ENCODE measurements around the gene LUZP4. TPM values are rescaled to one million over a fixed set of nuclear protein-coding genes. Genes with fewer than 3 reads are reported as not detected.

Gene LUZP4
- total and polyA plus RNA-seq, 2 of the 13 experiments (the other 11 are each of a cell fraction or from before 2014, with no cell fraction given) = not detected

GRCh38 chrX:115264009-115264408 is 25.5 kb upstream of the LUZP4 start (continued):
- TF ChIP-seq, protein P1, sequence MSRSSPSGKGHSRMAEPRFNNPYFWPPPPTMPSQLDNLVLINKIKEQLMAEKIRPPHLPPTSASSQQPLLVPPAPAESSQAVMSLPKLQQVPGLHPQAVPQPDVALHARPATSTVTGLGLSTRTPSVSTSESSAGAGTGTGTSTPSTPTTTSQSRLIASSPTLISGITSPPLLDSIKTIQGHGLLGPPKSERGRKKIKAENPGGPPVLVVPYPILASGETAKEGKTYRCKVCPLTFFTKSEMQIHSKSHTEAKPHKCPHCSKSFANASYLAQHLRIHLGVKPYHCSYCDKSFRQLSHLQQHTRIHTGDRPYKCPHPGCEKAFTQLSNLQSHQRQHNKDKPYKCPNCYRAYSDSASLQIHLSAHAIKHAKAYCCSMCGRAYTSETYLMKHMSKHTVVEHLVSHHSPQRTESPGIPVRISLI (CRISPR knock-in tag; IDR thresholded peaks at IDR 0.05; ENCODE audit: borderline replicate concordance) = no peak
- no peak for TF ChIP-seq ZNF18 (CRISPR knock-in tag; IDR thresholded peaks at IDR 0.05; ENCODE audit: insufficient replicate concordance)

DNA sequence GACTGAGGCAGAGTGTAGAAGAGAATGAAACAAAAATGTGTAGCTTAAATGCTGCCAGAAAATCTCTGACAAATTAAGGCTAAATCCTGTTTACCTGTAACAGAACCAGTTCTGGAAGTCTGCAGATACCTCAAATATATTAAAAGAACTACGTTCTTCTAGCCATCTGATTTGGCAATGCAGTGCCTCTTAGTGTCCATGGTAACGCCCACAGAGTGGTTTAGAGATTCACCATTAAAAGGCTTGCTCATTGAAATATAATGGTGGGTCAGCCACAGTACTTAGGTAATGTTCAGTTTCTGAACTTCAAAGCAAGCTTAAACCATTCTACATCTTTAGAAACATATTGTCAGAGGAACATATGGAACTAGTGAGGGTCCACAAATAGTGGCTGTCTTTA is 23.2 kb upstream of the LUZP4 start:
- Histone ChIP-seq H3K27me3 (ENCODE audit: control insufficient read depth in 1 of 2, insufficient read depth in 2 of 2, low read length in 2 of 2) (no peaks in the 10 kb centered on the region), H3K4me3 (replicated peaks in 1 of 3; ENCODE audit: insufficient read depth in 1 of 3, low read depth in 2 of 3, low read length in 3 of 3) (no peak overlapping the region), H3K9me3 (ENCODE audit: low read length) (no peaks in the 10 kb centered on the region), H3K27ac (ENCODE audit: extremely low read length, insufficient read depth, low read length) (no peak overlapping the region), H3K9ac (ENCODE audit: insufficient read depth, low read depth, low read length) (no peak overlapping the region), H3K4me2 (ENCODE audit: low read depth, low read length) (no peak overlapping the region), H3K79me2 (ENCODE audit: insufficient read depth, low read length) (no peaks in the 10 kb centered on the region), H3K4me1 (ENCODE audit: insufficient read depth, low read length) (no peaks in the 10 kb centered on the region), H2AFZ (ENCODE audit: low read length) (no peak overlapping the region), H4K20me1 (ENCODE audit: insufficient read depth, low read length) (no peaks in the 10 kb centered on the region), H3K36me3 (replicated peaks in 1 of 2; ENCODE audit: control insufficient read depth in 1 of 2, insufficient read depth in 2 of 2, low read length in 2 of 2) (no peaks in the 10 kb centered on the region)
- BruUV-seq (replicated peaks) = no TSS peak
- DNase-seq (ENCODE audit: low spot score) (no peak), FAIRE-seq (no peak), ATAC-seq (no peak)
- in situ Hi-C loops (cut with HindIII; ENCODE audit: extremely low pct_ligation_motif_present, low pct_unique_long_range_greater_than_20kb) (no loop called here), intact Hi-C loops (cut with micrococcal nuclease; ENCODE audit: unreplicated experiment) (no loop called here)
- ChIA-PET CTCF (ENCODE audit: low intra/inter-chr PET ratio, low total read pairs) (no interaction called here), POLR2A (no interaction called here)
- WGBS (ENCODE audit: low lambda C conversion rate) = no CpG with 5 or more reads among the region's 2 CpGs
- TF ChIP-seq THAP9 (CRISPR knock-in tag; IDR thresholded peaks at IDR 0.05; ENCODE audit: borderline replicate concordance) = no peak
- no peak for TF ChIP-seq HMGXB3 (CRISPR knock-in tag; IDR thresholded peaks at IDR 0.05; ENCODE audit: borderline replicate concordance)
- TF ChIP-seq FLYWCH1 (CRISPR knock-in tag; IDR thresholded peaks at IDR 0.05) = no peak
- TF ChIP-seq POGZ (CRISPR knock-in tag; IDR thresholded peaks at IDR 0.05) = no peak
- no peak for TF ChIP-seq TGIF2 (CRISPR knock-in tag; IDR thresholded peaks at IDR 0.05)
- TF ChIP-seq, protein P2, sequence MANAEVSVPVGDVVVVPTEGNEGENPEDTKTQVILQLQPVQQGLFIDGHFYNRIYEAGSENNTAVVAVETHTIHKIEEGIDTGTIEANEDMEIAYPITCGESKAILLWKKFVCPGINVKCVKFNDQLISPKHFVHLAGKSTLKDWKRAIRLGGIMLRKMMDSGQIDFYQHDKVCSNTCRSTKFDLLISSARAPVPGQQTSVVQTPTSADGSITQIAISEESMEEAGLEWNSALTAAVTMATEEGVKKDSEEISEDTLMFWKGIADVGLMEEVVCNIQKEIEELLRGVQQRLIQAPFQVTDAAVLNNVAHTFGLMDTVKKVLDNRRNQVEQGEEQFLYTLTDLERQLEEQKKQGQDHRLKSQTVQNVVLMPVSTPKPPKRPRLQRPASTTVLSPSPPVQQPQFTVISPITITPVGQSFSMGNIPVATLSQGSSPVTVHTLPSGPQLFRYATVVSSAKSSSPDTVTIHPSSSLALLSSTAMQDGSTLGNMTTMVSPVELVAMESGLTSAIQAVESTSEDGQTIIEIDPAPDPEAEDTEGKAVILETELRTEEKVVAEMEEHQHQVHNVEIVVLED (CRISPR knock-in tag; IDR thresholded peaks at IDR 0.05; ENCODE audit: borderline replicate concordance) = no peak
- no peak for TF ChIP-seq SRSF1 (optimal IDR thresholded peaks at IDR 0.05; ENCODE audit: low read depth, low read length)
- no peak for TF ChIP-seq ZNF670 (CRISPR knock-in tag; IDR thresholded peaks at IDR 0.05; ENCODE audit: borderline replicate concordance)
